ENCODE results near the gene TEK. TPM values are rescaled to one million over a fixed set of nuclear protein-coding genes. Genes with fewer than 3 reads are reported as not detected.
A peak's percentile ranks its signal among the peaks of the same experiment; 100 is the strongest.

Gene TEK
- total and polyA plus RNA-seq, 2 experiments from 2014 or later: 1.9 to 9.4 TPM

GRCh38 chr9:27149651-27150050 lies 40.6 kb downstream of the TEK start (continued):
- TF ChIP-seq ETS1 (IDR thresholded peaks at IDR 0.05) (no peak), POLR2AphosphoS5 (IDR thresholded peaks at IDR 0.05; ENCODE audit: low read depth) (no peak), ZNF331 (CRISPR knock-in tag; IDR thresholded peaks at IDR 0.05; ENCODE audit: low read depth) (no peak), ZNF114 (CRISPR knock-in tag; IDR thresholded peaks at IDR 0.05) (no peak), REST (IDR thresholded peaks at IDR 0.05; ENCODE audit: unreplicated experiment) (no peak), NANOG (IDR thresholded peaks at IDR 0.05; ENCODE audit: borderline replicate concordance) (no peak)

GRCh38 chr9:27150746-27151406 lies 41.9 kb downstream of the TEK start:
- Mint-ChIP-seq H3K27me3 (ENCODE audit: insufficient read depth, low read depth, poor library complexity) (no peaks in the 10 kb centered on the region), H3K4me3 (no peak overlapping the region), H3K9me3 (no peaks in the 10 kb centered on the region), H3K36me3 (ENCODE audit: low read depth) (no peaks in the 10 kb centered on the region), H3K27ac (no peak overlapping the region), H3K4me1 (peaks cover 8% of the 10 kb centered on the region)
- Histone ChIP-seq H2AFZ (no peak overlapping the region), H3K27me3 (ENCODE audit: insufficient read depth) (no peaks in the 10 kb centered on the region), H3K9me2 (ENCODE audit: insufficient read depth) (no peaks in the 10 kb centered on the region), H3K27ac (ENCODE audit: low read depth) (no peak overlapping the region), H3K79me2 (replicated peaks; ENCODE audit: insufficient read depth) (no peaks in the 10 kb centered on the region), H3K4me2 (peak overlapping the region; percentile 20; the same call in 1 of the 2 replicates), H4K20me1 (replicated peaks; ENCODE audit: insufficient read depth) (no peaks in the 10 kb centered on the region), H3K4me1 (ENCODE audit: insufficient read depth) (0 out of 2 replicates have a peak, but pooled peaks cover 7% of the 10 kb centered on the region), H3K4me3 (no peak overlapping the region), H3F3A (replicated peaks; ENCODE audit: low read depth) (no peaks in the 10 kb centered on the region), H3K36me3 (ENCODE audit: insufficient read depth) (no peaks in the 10 kb centered on the region)
- ATAC-seq (no peak), DNase-seq (ENCODE audit: low spot score) (no peak)
- TF ChIP-seq EZH2 (IDR thresholded peaks at IDR 0.05; ENCODE audit: low read depth, unreplicated experiment): no peak
- TF ChIP-seq NANOG (IDR thresholded peaks at IDR 0.05; ENCODE audit: borderline replicate concordance): no peak
- TF ChIP-seq CTCF (conservative IDR thresholded peaks at IDR 0.05; ENCODE audit: low read depth in 2 of 2): no peak

Measured in GM23338 (cell line).